Ishikawa (cell line): Measurements from ENCODE around the gene PRRT1B.

Experiments
- CEBPB ChIP-seq: IDR thresholded peaks from 2 replicates; pipeline ENCODE4 v1.6.1; 2012
- CREB1 ChIP-seq: IDR thresholded peaks from 2 replicates; pipeline ENCODE4 v1.6.1; 2012; ENCODE audit warnings: low read depth
- EGR1 ChIP-seq: IDR thresholded peaks from 2 replicates; pipeline ENCODE4 v1.6.1; 2012
- EP300 ChIP-seq: IDR thresholded peaks from 2 replicates; pipeline ENCODE4 v1.6.1; 2012; ENCODE audit warnings: borderline replicate concordance
- FOXM1 ChIP-seq: IDR thresholded peaks from 2 replicates; pipeline ENCODE4 v1.6.1; 2012; ENCODE audit warnings: low read depth, borderline replicate concordance
- MAX ChIP-seq: IDR thresholded peaks from 2 replicates; pipeline ENCODE4 v1.6.1; 2012
- NFIC ChIP-seq: IDR thresholded peaks from 2 replicates; pipeline ENCODE4 v1.6.1; 2012
- RAD21 ChIP-seq: IDR thresholded peaks from 2 replicates; pipeline ENCODE4 v1.6.1; 2012; ENCODE audit warnings: low read depth
- REST ChIP-seq: IDR thresholded peaks from 2 replicates; pipeline ENCODE4 v1.6.1; 2012; ENCODE audit warnings: low read depth, mild to moderate bottlenecking
- TAF1 ChIP-seq: IDR thresholded peaks from 2 replicates; pipeline ENCODE4 v1.6.1; 2012; ENCODE audit warnings: low read depth, mild to moderate bottlenecking
- TCF12 ChIP-seq: IDR thresholded peaks from 2 replicates; pipeline ENCODE4 v1.6.1; 2012; ENCODE audit warnings: low read depth
- TEAD4 ChIP-seq: IDR thresholded peaks from 2 replicates; pipeline ENCODE4 v1.6.1; 2012
- USF1 ChIP-seq: IDR thresholded peaks from 2 replicates; pipeline ENCODE4 v1.6.1; 2012
- YY1 ChIP-seq: IDR thresholded peaks from 2 replicates; pipeline ENCODE4 v1.6.1; 2012; ENCODE audit warnings: low read depth
- ZBTB7A ChIP-seq: IDR thresholded peaks from 2 replicates; pipeline ENCODE4 v1.6.1; 2012; ENCODE audit warnings: low read depth

The PRRT1B gene

GRCh38 chr9:131500377-131500776 is 44.9 kb upstream of the PRRT1B start:
- TF ChIP-seq FOXM1 (no peak), EP300 (no peak), TEAD4 (no peak), ZBTB7A (no peak), TCF12 (no peak), MAX (no peak), CEBPB (no peak), REST (no peak), RAD21 (no peak), TAF1 (no peak), CREB1 (no peak), YY1 (no peak), USF1 (no peak), EGR1 (no peak)

GRCh38 chr9:131500939-131501541 is 44.3 kb upstream of the PRRT1B start:
- TF ChIP-seq TEAD4: no peak
- TF ChIP-seq ZBTB7A: no peak
- TF ChIP-seq TAF1: no peak
- no peak for TF ChIP-seq REST
- no peak for TF ChIP-seq EGR1
- no peak for TF ChIP-seq YY1
- TF ChIP-seq FOXM1: no peak
- TF ChIP-seq NFIC: no peak
- no peak for TF ChIP-seq EP300
- no peak for TF ChIP-seq MAX
- TF ChIP-seq CREB1: no peak
- TF ChIP-seq RAD21: no peak
- no peak for TF ChIP-seq CEBPB
- no peak for TF ChIP-seq TCF12
- TF ChIP-seq USF1: no peak

- TF ChIP-seq FOXM1 (no peak), ZBTB7A (peak; percentile 83), TCF12 (no peak), YY1 (peak; percentile 71; the same call in 1 of the 2 replicates), MAX (peak; percentile 84), TAF1 (peak; percentile 77), RAD21 (no peak), EGR1 (no peak)
Observed at GRCh38 chr9:131502781-131503625, 42.3 kb upstream of the PRRT1B start, which contains the start of gene POMT1. TSS of gene POMT1 (plus strand) at chr9:131502918. CDS start at chr9:131504219, 1,301 bp downstream.

GRCh38 chr9:131503626-131504465 is 41.5 kb upstream of the PRRT1B start:
- TF ChIP-seq USF1 (no peak), YY1 (no peak), ZBTB7A (no peak), RAD21 (no peak), TCF12 (no peak), NFIC (no peak), CREB1 (no peak), MAX (no peak), EP300 (no peak), REST (no peak), CEBPB (no peak), TAF1 (no peak), FOXM1 (no peak), TEAD4 (no peak), EGR1 (no peak)
